Breast epithelium (tissue), 4 donors: ENCODE data around the gene LAMC1. TPM values are rescaled to one million over a fixed set of nuclear protein-coding genes. Genes with fewer than 3 reads are reported as not detected.

ENCODE experiments used
- DNase-seq, 2 donors: peaks; one replicate each; pipeline ENCODE4 v3.0.0-alpha.2; 2019; ENCODE audit warnings: low spot score in 2 of 2
- H3K27ac ChIP-seq, 2 donors: fragments of 200-600 bp; sonication (generic) in 1 of 2; one replicate each; pipeline ENCODE4 v1.5.1; 2016 to 2019; ENCODE audit warnings: mild to moderate bottlenecking in 1 of 2
- H3K27me3 ChIP-seq, 2 donors: fragments of 200-600 bp; sonication (generic) in 1 of 2; one replicate each; pipeline versions ENCODE4 v1.5.1 to v1.6.0; 2017 to 2019; ENCODE audit warnings: control low read depth in 1 of 2, mild to moderate bottlenecking in 1 of 2
- H3K36me3 ChIP-seq: fragments of 200-600 bp; one replicate; pipeline ENCODE4 v1.5.1; 2019
- H3K4me1 ChIP-seq, 2 donors: fragments of 200-600 bp; sonication (generic); one replicate each; pipeline ENCODE4 v1.5.1; 2016 to 2019; ENCODE audit warnings: control low read depth in 1 of 2
- H3K4me3 ChIP-seq, 3 donors: fragments of 200-600 bp; sonication (generic); 1 replicate in 2 of 3; 2 replicates in 1 of 3; pipeline ENCODE4 v1.5.1; 2016 to 2019; ENCODE audit warnings: mild to moderate bottlenecking in 3 of 3, moderate library complexity in 2 of 3
- H3K9me3 ChIP-seq, 2 donors: fragments of 200-600 bp; sonication (generic) in 1 of 2; one replicate each; pipeline ENCODE4 v1.5.1; 2016 to 2019; ENCODE audit warnings: control low read depth in 1 of 2
- CTCF ChIP-seq, 3 donors: fragments of 450-650 bp; IDR thresholded peaks; one replicate each; pipeline ENCODE4 v1.5.1; 2016 to 2017; ENCODE audit warnings: antibody characterized with exemption in 3 of 3, mild to moderate bottlenecking in 3 of 3, moderate library complexity in 3 of 3
- POLR2A ChIP-seq: fragments of 450-650 bp; IDR thresholded peaks from one replicate; pipeline ENCODE4 v1.6.1; 2016; ENCODE audit warnings: antibody characterized with exemption, mild to moderate bottlenecking, moderate library complexity
- POLR2AphosphoS5 ChIP-seq, 3 donors: sonication (generic); formaldehyde crosslinking; IDR thresholded peaks; one replicate each; pipeline ENCODE4 v1.6.1; 2017; ENCODE audit warnings: antibody characterized with exemption in 3 of 3
- intact Hi-C: fragments of 100-400 bp; cut with DNase I; formaldehyde crosslinking; loops from one replicate; pipeline ENCODE4 v1.15.1; 2023; ENCODE audit warnings: low total_unique reads
- total RNA-seq, 3 donors: library from RNA; depleted of rRNA; stranded (reverse); fragments of >200 nt; gene quantifications; one replicate each; pipeline ENCODE4 v1.1.0, GENCODE V29; 2016

LAMC1 gene
- total RNA-seq, 3 donors from 2014 or later = 125 to 679 (median 249) TPM

- Histone ChIP-seq H3K9me3 (no peaks in the 10 kb centered on the region), H3K4me3 (no peak overlapping the region), H3K27me3 (no peaks in the 10 kb centered on the region), H3K27ac (peak overlapping the region; percentile 62 to 69), H3K36me3 (no peaks in the 10 kb centered on the region), H3K4me1 (no peaks in the 10 kb centered on the region)
- DNase-seq = peak in 1 of 2 donors; percentile 68
- intact Hi-C loops = no loop called here
- no peak for TF ChIP-seq POLR2A
- peak in 1 of 3 donors; percentile 8 for TF ChIP-seq POLR2AphosphoS5 (IDR thresholded peaks at IDR 0.05)
These were observed 157.4 kb downstream of the LAMC1 start for GRCh38 chr1:183180634-183181056.

- Histone ChIP-seq H3K4me1 (no peaks in the 10 kb centered on the region), H3K27me3 (no peaks in the 10 kb centered on the region), H3K4me3 (peak within 1 kb of the TSS in 2 of 3 donors; percentile 57 to 64), H3K9me3 (no peaks in the 10 kb centered on the region), H3K36me3 (no peaks in the 10 kb centered on the region), H3K27ac (peak within 1 kb of the TSS; percentile 92 to 93)
- TF ChIP-seq CTCF (IDR thresholded peaks at IDR 0.05) = peak in 1 of 3 donors; percentile 69
- TF ChIP-seq POLR2AphosphoS5 (IDR thresholded peaks at IDR 0.05) = peak; percentile 45 to 76 (median 59)
- TF ChIP-seq POLR2A = no peak
- intact Hi-C loops = no loop called here
- DNase-seq = peak; percentile 71 to 84
These were observed 162.8 kb downstream of the LAMC1 start, which contains the start of gene LAMC2 for GRCh38 chr1:183185941-183186490. Gene LAMC2 (plus strand): TSS chr1:183186264. CDS start chr1:183186353, 89 bp downstream.

GRCh38 chr1:183186841-183187240, 163.6 kb downstream of the LAMC1 start:
- Histone ChIP-seq H3K27me3 (no peaks in the 10 kb centered on the region), H3K36me3 (no peaks in the 10 kb centered on the region), H3K4me1 (no peaks in the 10 kb centered on the region), H3K27ac (peak overlapping the region; percentile 92 to 93), H3K9me3 (no peaks in the 10 kb centered on the region), H3K4me3 (peak overlapping the region in 2 of 3 donors; percentile 57 to 64)
- DNase-seq = no peak
- intact Hi-C loops = no loop called here
- TF ChIP-seq POLR2AphosphoS5 (IDR thresholded peaks at IDR 0.05) (no peak), CTCF (IDR thresholded peaks at IDR 0.05) (no peak), POLR2A (no peak)

- Histone ChIP-seq H3K27ac (no peak overlapping the region), H3K36me3 (no peaks in the 10 kb centered on the region), H3K27me3 (no peaks in the 10 kb centered on the region), H3K9me3 (no peaks in the 10 kb centered on the region), H3K4me1 (no peaks in the 10 kb centered on the region), H3K4me3 (no peak overlapping the region)
- no peak for TF ChIP-seq POLR2A
- intact Hi-C loops = no loop called here
- no peak for DNase-seq
These were observed 165.0 kb downstream of the LAMC1 start for GRCh38 chr1:183188240-183188639.

GRCh38 chr1:183191833-183192232, 168.6 kb downstream of the LAMC1 start:
- Histone ChIP-seq H3K27ac (no peak overlapping the region), H3K27me3 (no peaks in the 10 kb centered on the region), H3K4me3 (no peak overlapping the region)

More at GRCh38 chr1:183191833-183192232, 168.6 kb downstream of the LAMC1 start:
- no peaks in the 10 kb centered on the region for H3K4me1 ChIP-seq
- intact Hi-C loops = no loop called here
- TF ChIP-seq CTCF (IDR thresholded peaks at IDR 0.05) (no peak), POLR2AphosphoS5 (IDR thresholded peaks at IDR 0.05) (no peak), POLR2A (no peak)
- no peaks in the 10 kb centered on the region for H3K36me3 ChIP-seq
- DNase-seq = no peak
- no peaks in the 10 kb centered on the region for H3K9me3 ChIP-seq
